ENCODE data around the gene PVR.
"Not testable (repeated sequence)": the region's sequence is repeated elsewhere in the genome, so short reads cannot be mapped to it uniquely, and the experiment has no call there.

The PVR gene

GRCh38 chr19:44620667-44621066 lies 23.0 kb upstream of the PVR start:
- DNase-seq = no peak

GRCh38 chr19:44621367-44621766 lies 22.3 kb upstream of the PVR start:
- no peak for DNase-seq

- DNase-seq = no peak
Observed at GRCh38 chr19:44623080-44623479, 20.6 kb upstream of the PVR start.

- DNase-seq = no peak
Observed at GRCh38 chr19:44623626-44624025, 20.1 kb upstream of the PVR start.

GRCh38 chr19:44624840-44625354 lies 18.8 kb upstream of the PVR start:
- no peak for DNase-seq

- not testable (repeated sequence) for DNase-seq
Observed at GRCh38 chr19:44625637-44626036, 18.1 kb upstream of the PVR start.

GRCh38 chr19:44626048-44626624 lies 17.6 kb upstream of the PVR start:
- no peak for DNase-seq

- no peak for DNase-seq
Observed at GRCh38 chr19:44627631-44628030, 16.1 kb upstream of the PVR start.

- DNase-seq = no peak
Observed at GRCh38 chr19:44628793-44629192, 14.9 kb upstream of the PVR start.

- DNase-seq = not testable (repeated sequence)
Observed at GRCh38 chr19:44631611-44632010, 12.1 kb upstream of the PVR start.

- not testable (repeated sequence) for DNase-seq
Observed at GRCh38 chr19:44634058-44634457, 9.7 kb upstream of the PVR start.

GRCh38 chr19:44634785-44635184 lies 8.9 kb upstream of the PVR start:
- no peak for DNase-seq

- no peak for DNase-seq
Observed at GRCh38 chr19:44635581-44636438, 7.9 kb upstream of the PVR start.

- no peak for DNase-seq
Observed at GRCh38 chr19:44636439-44637389, 7.0 kb upstream of the PVR start.

- DNase-seq = no peak
Observed at GRCh38 chr19:44637390-44637764, 6.3 kb upstream of the PVR start.

GRCh38 chr19:44640518-44640917 lies 3.2 kb upstream of the PVR start:
- DNase-seq = no peak

GRCh38 chr19:44641501-44642265 lies 2.0 kb upstream of the PVR start:
- DNase-seq = no peak

- DNase-seq = no peak
Observed at GRCh38 chr19:44642377-44642776, 1.3 kb upstream of the PVR start.

GRCh38 chr19:44644402-44645016 lies 799 bp downstream of the PVR start:
- DNase-seq = no peak

GRCh38 chr19:44645407-44646048 lies 1.8 kb downstream of the PVR start:
- no peak for DNase-seq

GRCh38 chr19:44646049-44646416 lies 2.3 kb downstream of the PVR start:
- no peak for DNase-seq
